ENCODE data around the gene MAPK10. TPM values are rescaled to one million over a fixed set of nuclear protein-coding genes. Genes with fewer than 3 reads are reported as not detected.
"Not testable (repeated sequence)": the region's sequence is repeated elsewhere in the genome, so short reads cannot be mapped to it uniquely, and the experiment has no call there.

MAPK10 gene
- total RNA-seq, 1 experiment from 2014 or later, result 5.3 TPM

- no peak for DNase-seq (ENCODE audit: unreplicated experiment)
- Mint-ChIP-seq H3K4me1 (ENCODE audit: insufficient read depth, unreplicated experiment) (no peaks in the 10 kb centered on the region), H3K27ac (ENCODE audit: low read depth, unreplicated experiment) (no peak overlapping the region), H3K9me3 (ENCODE audit: unreplicated experiment) (peaks cover 9% of the 10 kb centered on the region), H3K27me3 (ENCODE audit: insufficient read depth, unreplicated experiment) (no peaks in the 10 kb centered on the region), H3K36me3 (ENCODE audit: insufficient read depth, unreplicated experiment) (no peaks in the 10 kb centered on the region), H3K4me3 (ENCODE audit: unreplicated experiment) (no peak overlapping the region)
- ChIA-PET POLR2A (no interaction called here), CTCF (no interaction called here)
- no peak for TF ChIP-seq CTCF (IDR thresholded peaks at IDR 0.05; ENCODE audit: unreplicated experiment)
- BruUV-seq (replicated peaks), result no TSS peak
- intact Hi-C loops (cut with micrococcal nuclease), result no loop called here
Measured at GRCh38 chr4:86178211-86178610, 181.6 kb downstream of the MAPK10 start.

DNA sequence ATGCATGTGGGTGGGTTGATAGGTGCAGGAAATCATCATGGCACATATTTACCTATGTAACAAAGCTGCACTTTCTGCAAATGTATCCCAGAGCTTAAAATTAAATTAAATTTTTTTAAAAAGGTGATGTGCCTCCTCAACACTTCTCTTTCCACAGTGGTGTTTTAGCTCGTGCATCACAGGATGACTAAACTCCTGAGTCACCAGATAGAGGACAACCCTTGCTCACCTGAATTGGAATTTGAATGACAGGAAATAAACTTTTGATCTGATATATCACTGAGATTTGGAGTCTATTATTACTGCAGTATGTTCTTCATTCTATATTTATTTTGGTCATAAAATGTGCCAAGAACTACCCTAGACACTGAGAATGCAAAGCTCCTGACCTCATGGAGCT lies 185.3 kb downstream of the MAPK10 start:
- H3K27ac Mint-ChIP-seq (ENCODE audit: low read depth, unreplicated experiment), result no peak overlapping the region
- H3K4me1 Mint-ChIP-seq (ENCODE audit: insufficient read depth, unreplicated experiment), result no peaks in the 10 kb centered on the region
- ChIA-PET POLR2A (interaction anchor here (0.8 kb wide), 1 partner anchor 8 kb away, joined by 3 read pairs; no protein-coding TSS in a partner anchor), CTCF (no interaction called here)
- H3K9me3 Mint-ChIP-seq (ENCODE audit: unreplicated experiment), result no peaks in the 10 kb centered on the region
- TF ChIP-seq CTCF (IDR thresholded peaks at IDR 0.05; ENCODE audit: unreplicated experiment), result no peak
- H3K27me3 Mint-ChIP-seq (ENCODE audit: insufficient read depth, unreplicated experiment), result no peaks in the 10 kb centered on the region
- DNase-seq (ENCODE audit: unreplicated experiment), result peak; percentile 5
- no peak overlapping the region for H3K4me3 Mint-ChIP-seq (ENCODE audit: unreplicated experiment)
- no TSS peak for BruUV-seq (replicated peaks)
- intact Hi-C loops (cut with micrococcal nuclease), result no loop called here
- H3K36me3 Mint-ChIP-seq (ENCODE audit: insufficient read depth, unreplicated experiment), result no peaks in the 10 kb centered on the region

DNA sequence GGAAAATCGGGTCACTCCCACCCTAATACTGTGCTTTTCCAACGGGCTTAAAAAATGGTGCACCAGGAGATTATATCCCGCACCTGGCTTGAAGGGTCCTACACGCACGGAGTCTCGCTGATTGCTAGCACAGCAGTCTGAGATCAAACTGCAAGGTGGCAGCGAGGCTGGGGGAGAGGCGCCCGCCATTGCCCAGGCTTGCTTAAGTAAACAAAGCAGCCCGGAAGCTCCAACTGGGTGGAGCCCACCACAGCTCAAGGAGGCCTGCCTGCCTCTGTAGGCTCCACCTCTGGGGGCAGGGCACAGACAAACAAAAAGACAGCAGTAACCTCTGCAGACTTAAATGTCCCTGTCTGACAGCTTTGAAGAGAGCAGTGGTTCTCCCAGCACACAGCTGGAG lies 191.5 kb downstream of the MAPK10 start:
- intact Hi-C loops (cut with micrococcal nuclease), result not testable (repeated sequence)

DNA sequence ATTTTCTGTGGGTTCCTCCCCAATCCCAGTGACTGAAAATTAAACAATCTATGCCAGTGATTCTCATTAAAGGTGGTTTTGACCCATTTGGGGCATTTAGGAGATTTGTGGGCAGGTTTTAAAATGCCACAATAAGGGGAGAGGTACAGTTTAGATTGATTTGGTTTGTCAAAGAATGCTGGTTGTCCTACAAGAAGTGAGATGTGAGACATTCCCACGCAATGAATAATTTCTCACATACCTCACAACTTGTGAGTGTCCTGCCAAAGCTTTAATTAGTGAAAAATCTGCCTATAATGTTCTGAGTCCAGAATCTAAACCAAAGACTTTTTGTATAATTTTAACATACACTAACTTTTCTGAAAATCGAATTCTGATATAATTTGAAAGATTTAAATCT lies 199.4 kb downstream of the MAPK10 start:
- POLR2A ChIA-PET, result no interaction called here
- no peak for TF ChIP-seq CTCF (IDR thresholded peaks at IDR 0.05; ENCODE audit: unreplicated experiment)
- no peaks in the 10 kb centered on the region for H3K4me1 Mint-ChIP-seq (ENCODE audit: insufficient read depth, unreplicated experiment)
- H3K27me3 Mint-ChIP-seq (ENCODE audit: insufficient read depth, unreplicated experiment), result no peaks in the 10 kb centered on the region
- no peak overlapping the region for H3K4me3 Mint-ChIP-seq (ENCODE audit: unreplicated experiment)
- CTCF ChIA-PET, result no interaction called here
- H3K9me3 Mint-ChIP-seq (ENCODE audit: unreplicated experiment), result no peaks in the 10 kb centered on the region
- intact Hi-C loops (cut with micrococcal nuclease), result no loop called here
- H3K27ac Mint-ChIP-seq (ENCODE audit: low read depth, unreplicated experiment), result no peak overlapping the region
- BruUV-seq (replicated peaks), result no TSS peak
- DNase-seq (ENCODE audit: unreplicated experiment), result no peak
- H3K36me3 Mint-ChIP-seq (ENCODE audit: insufficient read depth, unreplicated experiment), result no peaks in the 10 kb centered on the region

More for the DNA sequence above, 191.5 kb downstream of the MAPK10 start:
- H3K4me1 Mint-ChIP-seq (ENCODE audit: insufficient read depth, unreplicated experiment); POLR2A ChIA-PET; H3K9me3 Mint-ChIP-seq (ENCODE audit: unreplicated experiment); DNase-seq (ENCODE audit: unreplicated experiment); BruUV-seq (replicated peaks); H3K27me3 Mint-ChIP-seq (ENCODE audit: insufficient read depth, unreplicated experiment); H3K4me3 Mint-ChIP-seq (ENCODE audit: unreplicated experiment); H3K27ac Mint-ChIP-seq (ENCODE audit: low read depth, unreplicated experiment); H3K36me3 Mint-ChIP-seq (ENCODE audit: insufficient read depth, unreplicated experiment): not testable (repeated sequence)
- CTCF ChIA-PET, result interaction anchor here (0.6 kb wide), 1 partner anchor 10 kb away, joined by 3 read pairs; no protein-coding TSS in a partner anchor

DNA sequence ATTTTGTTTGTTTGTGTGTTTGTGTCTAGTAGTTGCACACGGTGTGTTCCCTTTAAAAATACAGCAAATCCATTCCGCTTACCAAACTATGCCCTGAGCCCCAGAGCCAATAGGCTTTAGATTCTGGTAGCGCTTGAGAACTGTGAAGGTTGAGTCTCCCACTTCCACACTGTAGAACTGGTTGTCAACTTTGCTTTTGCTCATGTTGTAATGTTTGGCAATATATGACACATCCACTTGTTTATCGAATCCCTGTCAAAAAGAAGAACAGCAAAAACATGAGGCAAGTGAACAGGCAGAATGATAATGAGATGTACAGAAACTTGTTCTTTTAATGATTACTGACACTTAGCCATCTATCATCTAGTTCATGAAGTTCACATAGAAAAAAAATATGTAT lies 200.6 kb downstream of the MAPK10 start:
- ChIA-PET POLR2A (interaction anchor here (0.6 kb wide), 1 partner anchor 1048 kb away, joined by 3 read pairs; no protein-coding TSS in a partner anchor), CTCF (interaction anchor here (0.6 kb wide), 1 partner anchor 9 kb away, joined by 3 read pairs; no protein-coding TSS in a partner anchor)
- Mint-ChIP-seq H3K4me1 (ENCODE audit: insufficient read depth, unreplicated experiment) (no peaks in the 10 kb centered on the region), H3K9me3 (ENCODE audit: unreplicated experiment) (no peaks in the 10 kb centered on the region), H3K27me3 (ENCODE audit: insufficient read depth, unreplicated experiment) (no peaks in the 10 kb centered on the region), H3K27ac (ENCODE audit: low read depth, unreplicated experiment) (no peak overlapping the region), H3K4me3 (ENCODE audit: unreplicated experiment) (no peak overlapping the region), H3K36me3 (ENCODE audit: insufficient read depth, unreplicated experiment) (no peaks in the 10 kb centered on the region)
- no peak for DNase-seq (ENCODE audit: unreplicated experiment)
- TF ChIP-seq CTCF (IDR thresholded peaks at IDR 0.05; ENCODE audit: unreplicated experiment), result no peak
- intact Hi-C loops (cut with micrococcal nuclease), result no loop called here
- BruUV-seq (replicated peaks), result no TSS peak
